ENCODE measurements around the gene CDC37. TPM values are rescaled to one million over a fixed set of nuclear protein-coding genes. Genes with fewer than 3 reads are reported as not detected.

CDC37 gene
- total and polyA plus RNA-seq, 2 experiments from 2014 or later, result 183 to 280 TPM

DNA sequence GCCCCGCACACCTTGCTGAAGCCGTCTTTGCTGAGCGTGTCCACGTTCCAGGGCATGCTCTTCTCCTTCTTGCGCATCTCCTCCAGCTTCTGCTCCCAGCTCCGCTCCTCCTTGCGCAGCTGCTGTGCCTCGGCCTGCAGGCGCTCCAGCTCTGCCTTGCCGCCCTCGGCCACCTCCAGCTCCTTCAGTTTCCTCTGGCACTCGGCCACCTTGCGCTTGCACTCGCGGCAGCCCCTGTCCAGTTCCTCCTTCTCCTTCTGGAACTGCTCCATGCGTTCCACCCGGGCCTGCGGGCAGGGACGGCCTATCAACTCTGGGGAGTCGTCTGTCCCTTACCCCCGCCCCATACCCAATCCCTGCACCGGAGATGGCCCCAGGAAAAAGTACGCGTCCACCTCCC lies 7.4 kb downstream of the CDC37 start (continued):
- TF ChIP-seq ZNF462 (CRISPR knock-in tag; IDR thresholded peaks at IDR 0.05) (no peak), EZH2phosphoT487 (IDR thresholded peaks at IDR 0.05; ENCODE audit: unreplicated experiment) (no peak), POLR2AphosphoS5 (IDR thresholded peaks at IDR 0.05; ENCODE audit: low read depth) (no peak)

DNA sequence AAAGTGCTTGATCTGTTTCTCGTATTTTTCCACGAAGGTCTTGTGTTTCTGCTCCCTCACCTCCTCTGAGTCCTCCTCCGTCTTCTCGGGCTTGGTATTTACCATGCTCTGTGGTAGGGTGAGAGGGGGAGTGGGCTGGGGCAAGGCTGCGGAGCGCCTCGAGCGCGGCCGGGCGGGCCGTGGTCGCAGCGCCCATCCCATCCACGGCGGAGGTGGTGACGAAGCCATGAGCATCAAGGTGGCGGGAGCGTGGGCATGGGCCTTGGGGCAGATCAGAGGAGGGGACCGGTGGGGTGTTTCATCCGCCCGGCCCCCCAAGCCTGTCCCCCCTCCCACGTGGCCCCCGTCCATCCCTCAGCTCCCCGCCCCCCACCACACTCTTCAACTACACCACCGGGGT lies 7.9 kb downstream of the CDC37 start:
- no peak overlapping the region for H3K4me3 Mint-ChIP-seq
- TF ChIP-seq ETS1 (IDR thresholded peaks at IDR 0.05) (no peak), STAT1 (IDR thresholded peaks at IDR 0.05; ENCODE audit: unreplicated experiment) (no peak), JUNB (IDR thresholded peaks at IDR 0.05; ENCODE audit: unreplicated experiment) (no peak), ZNF462 (CRISPR knock-in tag; IDR thresholded peaks at IDR 0.05) (no peak), ZNF114 (CRISPR knock-in tag; IDR thresholded peaks at IDR 0.05) (no peak), ZNF331 (CRISPR knock-in tag; IDR thresholded peaks at IDR 0.05; ENCODE audit: low read depth) (no peak)
- peaks cover 55% of the 10 kb centered on the region for H3K36me3 Mint-ChIP-seq (ENCODE audit: low read depth)
- Histone ChIP-seq H3K36me3 (ENCODE audit: insufficient read depth) (peaks cover 14% of the 10 kb centered on the region; the same call in 1 of the 2 replicates), H3K4me2 (no peak overlapping the region), H3K4me3 (no peak overlapping the region), H2AFZ (no peak overlapping the region), H3K27me3 (ENCODE audit: insufficient read depth) (no peaks in the 10 kb centered on the region), H3K27ac (ENCODE audit: low read depth) (no peak overlapping the region), H3F3A (replicated peaks; ENCODE audit: low read depth) (0 out of 2 replicates have a peak, but pooled peaks cover 6% of the 10 kb centered on the region), H3K4me1 (ENCODE audit: insufficient read depth) (no peaks in the 10 kb centered on the region; the same call in 1 of the 2 replicates), H3K9me2 (ENCODE audit: insufficient read depth) (no peaks in the 10 kb centered on the region), H4K20me1 (replicated peaks; ENCODE audit: insufficient read depth) (peaks cover 17% of the 10 kb centered on the region), H3K79me2 (replicated peaks; ENCODE audit: insufficient read depth) (peaks cover 27% of the 10 kb centered on the region)
- no peak for ATAC-seq
- no peak overlapping the region for H3K27ac Mint-ChIP-seq
- no peaks in the 10 kb centered on the region for H3K9me3 Mint-ChIP-seq
- peaks cover 2% of the 10 kb centered on the region for H3K27me3 Mint-ChIP-seq (ENCODE audit: insufficient read depth, low read depth, poor library complexity)
- no peaks in the 10 kb centered on the region for H3K4me1 Mint-ChIP-seq
- DNase-seq (ENCODE audit: low spot score), result no peak
